ENCODE data around the gene OOSP1. TPM values are rescaled to one million over a fixed set of nuclear protein-coding genes. Genes with fewer than 3 reads are reported as not detected.

The OOSP1 gene
- total RNA-seq, 1 experiment from 2014 or later: not detected

GRCh38 chr11:59960502-59961381 lies 22.5 kb downstream of the OOSP1 start:
- no peak for DNase-seq (ENCODE audit: low read depth, low spot score)
- ATAC-seq: no peak
- no TSS peak for BruUV-seq (replicated peaks)
- Histone ChIP-seq H3K27me3 (ENCODE audit: control insufficient read depth, insufficient read depth, low read length) (no peaks in the 10 kb centered on the region), H3K4me3 (ENCODE audit: low read depth in 2 of 2, low read length in 2 of 2) (no peak overlapping the region), H3K9me3 (ENCODE audit: control insufficient read depth, insufficient read depth, low read depth, low read length) (no peaks in the 10 kb centered on the region), H3K36me3 (ENCODE audit: control insufficient read depth, insufficient read depth, low read length) (no peaks in the 10 kb centered on the region), H3K27ac (ENCODE audit: low read length) (no peak overlapping the region), H3K4me1 (ENCODE audit: control insufficient read depth, insufficient read depth, low read length) (no peaks in the 10 kb centered on the region)
- CTCF ChIA-PET: no interaction called here
- POLR2A ChIA-PET: no interaction called here
- in situ Hi-C loops (cut with HindIII; ENCODE audit: low pct_unique_long_range_greater_than_20kb, low sequenced_read_pairs): no loop called here
- TF ChIP-seq CTCF (IDR thresholded peaks at IDR 0.05): no peak
- no peak for TF ChIP-seq POLR2AphosphoS5 (IDR thresholded peaks at IDR 0.05; ENCODE audit: low read depth, low read length)
- TF ChIP-seq REST (IDR thresholded peaks at IDR 0.05; ENCODE audit: insufficient read depth in 1 of 2, low read depth in 2 of 2, low read length in 1 of 2): no peak
- no peak for TF ChIP-seq TCF7L2 (IDR thresholded peaks at IDR 0.05; ENCODE audit: low read depth, low read length)
- TF ChIP-seq SIN3A (IDR thresholded peaks at IDR 0.05; ENCODE audit: borderline replicate concordance, insufficient read depth, low read depth, low read length): no peak
- intact Hi-C loops (cut with micrococcal nuclease; ENCODE audit: unreplicated experiment): no loop called here

- Histone ChIP-seq H3K9me3 (ENCODE audit: control insufficient read depth, insufficient read depth, low read depth, low read length) (no peaks in the 10 kb centered on the region), H3K27me3 (ENCODE audit: control insufficient read depth, insufficient read depth, low read length) (no peaks in the 10 kb centered on the region), H3K36me3 (ENCODE audit: control insufficient read depth, insufficient read depth, low read length) (no peaks in the 10 kb centered on the region), H3K4me1 (ENCODE audit: control insufficient read depth, insufficient read depth, low read length) (no peaks in the 10 kb centered on the region), H3K4me3 (ENCODE audit: low read depth in 2 of 2, low read length in 2 of 2) (no peak overlapping the region), H3K27ac (ENCODE audit: low read length) (no peak overlapping the region)
- no TSS peak for BruUV-seq (replicated peaks)
- DNase-seq (ENCODE audit: low read depth, low spot score) (no peak), ATAC-seq (no peak)
- intact Hi-C loops (cut with micrococcal nuclease; ENCODE audit: unreplicated experiment) (no loop called here), in situ Hi-C loops (cut with HindIII; ENCODE audit: low pct_unique_long_range_greater_than_20kb, low sequenced_read_pairs) (no loop called here)
- CTCF ChIA-PET: no interaction called here
- TF ChIP-seq TCF7L2 (IDR thresholded peaks at IDR 0.05; ENCODE audit: low read depth, low read length): no peak
- TF ChIP-seq REST (IDR thresholded peaks at IDR 0.05; ENCODE audit: insufficient read depth in 1 of 2, low read depth in 2 of 2, low read length in 1 of 2): no peak
- no peak for TF ChIP-seq CTCF (IDR thresholded peaks at IDR 0.05)
- TF ChIP-seq POLR2AphosphoS5 (IDR thresholded peaks at IDR 0.05; ENCODE audit: low read depth, low read length): no peak
- TF ChIP-seq SIN3A (IDR thresholded peaks at IDR 0.05; ENCODE audit: borderline replicate concordance, insufficient read depth, low read depth, low read length): no peak
- POLR2A ChIA-PET: no interaction called here
These were observed 23.9 kb downstream of the OOSP1 start for GRCh38 chr11:59962107-59962482.
